NCI-H1436 (cell line): ENCODE data around the gene MESP1.

ENCODE experiments used
- DNase-seq: peaks from one replicate; lab custom pipeline; 2025; lab: John Stamatoyannopoulos, UW

The MESP1 gene

DNA sequence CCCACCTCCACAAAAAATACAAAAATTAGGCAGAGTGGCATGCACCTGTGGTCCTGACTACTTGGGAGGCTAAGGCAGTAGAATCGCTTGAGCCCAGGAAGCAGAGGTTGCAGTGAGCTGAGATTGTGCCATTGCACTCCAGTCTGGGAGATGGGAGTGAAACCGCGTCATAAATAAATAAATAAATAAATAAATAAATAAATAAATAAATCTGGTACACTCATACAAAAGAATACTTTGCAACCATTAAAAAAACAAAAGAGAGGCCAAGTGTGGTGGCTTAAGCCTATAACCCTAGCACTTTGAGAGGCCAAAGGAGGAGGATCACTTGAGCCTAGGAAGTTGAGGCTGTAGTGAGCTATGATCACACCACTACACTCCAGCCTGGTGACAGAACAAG lies 28.0 kb downstream of the MESP1 start:
- DNase-seq = no peak

DNA sequence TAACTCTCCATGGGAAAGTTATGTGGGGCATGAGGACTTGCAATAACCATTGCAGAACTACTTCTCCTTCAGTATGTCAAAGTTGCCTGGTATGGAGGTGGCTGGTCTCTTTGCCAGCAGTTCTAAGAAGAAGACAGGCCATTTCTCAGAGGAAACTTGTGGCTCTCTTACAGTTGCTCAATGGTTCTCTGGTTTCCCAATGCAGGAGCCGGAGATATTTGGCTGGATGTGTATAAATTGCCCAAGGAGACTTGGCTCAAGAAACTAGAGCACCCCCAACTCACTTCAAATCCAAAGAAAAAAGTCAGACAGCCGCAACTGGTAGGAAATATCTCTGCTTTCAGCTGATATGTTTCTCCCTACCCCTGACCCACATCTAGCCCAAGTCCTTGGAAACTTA lies 36.3 kb downstream of the MESP1 start:
- DNase-seq = no peak

DNA sequence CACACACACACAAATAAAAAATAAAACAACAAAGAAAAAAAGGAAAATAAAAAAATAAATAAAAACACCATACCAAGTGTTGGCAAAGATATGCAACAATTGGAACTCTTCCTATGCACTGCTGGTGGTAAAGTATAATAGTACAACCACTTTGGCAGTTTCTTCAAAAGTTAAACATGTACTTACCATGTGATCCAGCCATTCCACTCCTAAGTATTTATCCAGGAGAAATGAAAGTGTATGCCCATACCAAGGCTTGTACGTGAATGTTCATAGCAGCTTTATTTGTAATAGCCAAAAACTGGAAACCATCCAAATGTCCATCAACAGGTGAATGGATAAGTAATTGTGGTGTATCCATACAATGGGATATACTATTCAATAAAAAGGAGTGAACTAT lies 43.5 kb downstream of the MESP1 start:
- DNase-seq = no peak

DNA sequence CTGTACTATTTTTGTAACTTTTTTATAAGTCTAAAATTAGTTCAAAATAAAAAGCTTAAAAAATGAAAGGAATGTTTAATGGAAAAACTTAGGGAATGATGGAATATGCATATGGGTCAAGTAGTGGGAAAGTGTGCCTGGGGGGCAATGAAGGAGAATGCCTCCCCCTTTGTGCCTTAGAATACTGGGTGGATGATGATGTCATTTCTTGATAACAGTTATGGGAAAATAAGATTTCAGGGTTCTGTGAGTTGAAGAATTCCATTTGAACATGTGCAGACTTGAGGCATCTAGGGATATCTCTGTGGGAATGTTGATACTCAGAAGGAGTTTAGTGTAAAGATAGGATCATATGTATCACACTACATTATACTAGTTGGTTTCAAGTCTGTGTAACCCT lies 46.6 kb downstream of the MESP1 start:
- no peak for DNase-seq
